ENCODE measurements around the gene LACTBL1. TPM values are rescaled to one million over a fixed set of nuclear protein-coding genes. Genes with fewer than 3 reads are reported as not detected.
"Not testable (repeated sequence)": the region's sequence is repeated elsewhere in the genome, so short reads cannot be mapped to it uniquely, and the experiment has no call there.

LACTBL1 gene
- total RNA-seq, 1 experiment from 2014 or later: not detected

- peak; percentile 89 for DNase-seq (ENCODE audit: low spot score)
Observed at GRCh38 chr1:22976461-22977243, 4.0 kb upstream of the LACTBL1 start.

GRCh38 chr1:22976127-22976460, 3.4 kb upstream of the LACTBL1 start:
- no peak for DNase-seq (ENCODE audit: low spot score)

GRCh38 chr1:22975694-22976093, 3.0 kb upstream of the LACTBL1 start:
- DNase-seq (ENCODE audit: low spot score): no peak

- no peak for DNase-seq (ENCODE audit: low spot score)
Observed at GRCh38 chr1:22971611-22972405, 858 bp downstream of the LACTBL1 start.

GRCh38 chr1:22971161-22971560, 1.5 kb downstream of the LACTBL1 start:
- DNase-seq (ENCODE audit: low spot score): no peak

- DNase-seq (ENCODE audit: low spot score): no peak
Observed at GRCh38 chr1:22970096-22970495, 2.6 kb downstream of the LACTBL1 start.

- peak; percentile 77 for DNase-seq (ENCODE audit: low spot score)
Observed at GRCh38 chr1:22969304-22969709, 3.4 kb downstream of the LACTBL1 start.

GRCh38 chr1:22967833-22968232, 4.8 kb downstream of the LACTBL1 start:
- DNase-seq (ENCODE audit: low spot score): no peak

- DNase-seq (ENCODE audit: low spot score): no peak
Observed at GRCh38 chr1:22966309-22966708, 6.4 kb downstream of the LACTBL1 start.

- DNase-seq (ENCODE audit: low spot score): no peak
Observed at GRCh38 chr1:22963044-22963677, 9.5 kb downstream of the LACTBL1 start.

- no peak for DNase-seq (ENCODE audit: low spot score)
Observed at GRCh38 chr1:22962558-22962957, 10.1 kb downstream of the LACTBL1 start.

- DNase-seq (ENCODE audit: low spot score): no peak
Observed at GRCh38 chr1:22959545-22960360, 12.9 kb downstream of the LACTBL1 start.

GRCh38 chr1:22958556-22958955, 14.1 kb downstream of the LACTBL1 start:
- DNase-seq (ENCODE audit: low spot score): no peak

- DNase-seq (ENCODE audit: low spot score): no peak
Observed at GRCh38 chr1:22957066-22957465, 15.6 kb downstream of the LACTBL1 start.

GRCh38 chr1:22955146-22955545, 17.5 kb downstream of the LACTBL1 start:
- no peak for DNase-seq (ENCODE audit: low spot score)

GRCh38 chr1:22953740-22954141, 18.9 kb downstream of the LACTBL1 start:
- no peak for DNase-seq (ENCODE audit: low spot score)

GRCh38 chr1:22953057-22953739, 19.5 kb downstream of the LACTBL1 start:
- no peak for DNase-seq (ENCODE audit: low spot score)

- no peak for DNase-seq (ENCODE audit: low spot score)
Observed at GRCh38 chr1:22952694-22953056, 20.0 kb downstream of the LACTBL1 start.

- no peak for DNase-seq (ENCODE audit: low spot score)
Observed at GRCh38 chr1:22951796-22952195, 20.9 kb downstream of the LACTBL1 start.

GRCh38 chr1:22949822-22950331, 22.8 kb downstream of the LACTBL1 start:
- DNase-seq (ENCODE audit: low spot score): peak; percentile 53

- not testable (repeated sequence) for DNase-seq (ENCODE audit: low spot score)
Observed at GRCh38 chr1:22945171-22945570, 27.5 kb downstream of the LACTBL1 start.
